ENCODE data around the gene NACC2.

The NACC2 gene

GRCh38 chr9:135992486-135993408 is 102.3 kb downstream of the NACC2 start:
- DNase-seq (ENCODE audit: low spot score), result peak; percentile 36

- DNase-seq (ENCODE audit: low spot score), result no peak
Observed at GRCh38 chr9:135991771-135992170, 103.3 kb downstream of the NACC2 start.

GRCh38 chr9:135990468-135991429 is 104.3 kb downstream of the NACC2 start:
- DNase-seq (ENCODE audit: low spot score), result peak; percentile 53

- DNase-seq (ENCODE audit: low spot score), result no peak
Observed at GRCh38 chr9:135989722-135990467, 105.2 kb downstream of the NACC2 start.

GRCh38 chr9:135989157-135989556 is 105.9 kb downstream of the NACC2 start:
- DNase-seq (ENCODE audit: low spot score), result no peak

GRCh38 chr9:135988493-135988892 is 106.6 kb downstream of the NACC2 start:
- no peak for DNase-seq (ENCODE audit: low spot score)

GRCh38 chr9:135987838-135988404 is 107.2 kb downstream of the NACC2 start:
- DNase-seq (ENCODE audit: low spot score), result no peak

- no peak for DNase-seq (ENCODE audit: low spot score)
Observed at GRCh38 chr9:135986605-135987004, 108.5 kb downstream of the NACC2 start.

- no peak for DNase-seq (ENCODE audit: low spot score)
Observed at GRCh38 chr9:135985889-135986288, 109.2 kb downstream of the NACC2 start.

- no peak for DNase-seq (ENCODE audit: low spot score)
Observed at GRCh38 chr9:135985459-135985774, 109.7 kb downstream of the NACC2 start.

- no peak for DNase-seq (ENCODE audit: low spot score)
Observed at GRCh38 chr9:135984072-135984710, 110.9 kb downstream of the NACC2 start.

- DNase-seq (ENCODE audit: low spot score), result no peak
Observed at GRCh38 chr9:135983208-135984071, 111.6 kb downstream of the NACC2 start.

- no peak for DNase-seq (ENCODE audit: low spot score)
Observed at GRCh38 chr9:135982499-135983207, 112.4 kb downstream of the NACC2 start.

GRCh38 chr9:135980926-135981630 is 114.0 kb downstream of the NACC2 start:
- DNase-seq (ENCODE audit: low spot score), result no peak

- no peak for DNase-seq (ENCODE audit: low spot score)
Observed at GRCh38 chr9:135979547-135980166, 115.4 kb downstream of the NACC2 start.

GRCh38 chr9:135978642-135979546 is 116.2 kb downstream of the NACC2 start:
- no peak for DNase-seq (ENCODE audit: low spot score)

GRCh38 chr9:135976944-135977343 is 118.1 kb downstream of the NACC2 start:
- DNase-seq (ENCODE audit: low spot score), result no peak

All from hematopoietic multipotent progenitor cell treated with erythropoietin and hydrocortisone succinate and interleukin-3 and kit ligand, for 15 days (in vitro differentiated cells).